Smooth muscle cell (in vitro differentiated cells): ENCODE results near the gene LILRB2. TPM values are rescaled to one million over a fixed set of nuclear protein-coding genes. Genes with fewer than 3 reads are reported as not detected.

Experiments
- DNase-seq: peaks from one replicate; lab custom pipeline; 2025; ENCODE audit not compliant: unreplicated experiment; lab: John Stamatoyannopoulos, UW
- H2AFZ ChIP-seq: fragments of 200-600 bp; sonication (generic); 2 replicates; pipeline ENCODE4 v1.6.0; 2016; ENCODE audit warnings: antibody characterized with exemption, low read depth, mild to moderate bottlenecking
- H3F3A ChIP-seq: fragments of 200-600 bp; sonication (generic); 2 replicates; pipeline ENCODE4 v1.6.0; 2017; ENCODE audit warnings: antibody characterized with exemption, low read depth
- H3K27ac ChIP-seq: fragments of 200-600 bp; sonication (generic); 2 replicates; pipeline ENCODE4 v1.5.1; 2016; ENCODE audit warnings: low read depth, mild to moderate bottlenecking
- H3K27me3 ChIP-seq: fragments of 200-600 bp; sonication (generic); 2 replicates; pipeline ENCODE4 v1.6.1; 2016; ENCODE audit warnings: low read depth, mild to moderate bottlenecking
- H3K36me3 ChIP-seq: fragments of 200-600 bp; sonication (generic); 2 replicates; pipeline ENCODE4 v1.5.1; 2016; ENCODE audit warnings: low read depth
- H3K4me1 ChIP-seq: fragments of 200-600 bp; sonication (generic); 2 replicates; pipeline ENCODE4 v1.5.1; 2016; ENCODE audit warnings: low read depth
- H3K4me2 ChIP-seq: fragments of 200-600 bp; sonication (generic); 2 replicates; pipeline ENCODE4 v1.6.0; 2016; ENCODE audit warnings: mild to moderate bottlenecking
- H3K4me3 ChIP-seq: fragments of 200-600 bp; sonication (generic); 2 replicates; pipeline ENCODE4 v1.5.1; 2016; ENCODE audit warnings: mild to moderate bottlenecking
- H3K79me2 ChIP-seq: fragments of 200-600 bp; sonication (generic); 2 replicates; pipeline ENCODE4 v1.6.0; 2016; ENCODE audit warnings: low read depth, mild to moderate bottlenecking
- H3K9ac ChIP-seq: fragments of 200-600 bp; sonication (generic); 2 replicates; pipeline ENCODE4 v1.6.0; 2016; ENCODE audit warnings: low read depth
- H3K9me3 ChIP-seq: fragments of 200-600 bp; sonication (generic); replicated peaks from 2 replicates; pipeline ENCODE4 v1.5.1; 2016; ENCODE audit warnings: low read depth
- H4K20me1 ChIP-seq: fragments of 200-600 bp; sonication (generic); 2 replicates; pipeline ENCODE4 v1.6.0; 2016; ENCODE audit warnings: low read depth
- WGBS: methylation state at CpG from one replicate; pipeline ENCODE4 v1.1.7; 2016; ENCODE audit warnings: low lambda C conversion rate; 5-methylcytosine and 5-hydroxymethylcytosine counted together
- polyA plus RNA-seq: library from polyadenylated mRNA; unstranded; fragments of >200 nt; fragmentation: Nextera tagmentation; extraction: Ambion mirVana; gene quantifications from 2 replicates; pipeline ENCODE4 v1.2.1, GENCODE V29; 2016
- total RNA-seq: library from RNA; depleted of rRNA; stranded (reverse); fragments of >200 nt; gene quantifications from 2 replicates; pipeline ENCODE4 v1.2.3, GENCODE V29; 2014
- TF ChIP-seq, protein P1 (sequence below): fragments of 200-600 bp; sonication (generic); IDR thresholded peaks from 2 replicates; pipeline ENCODE4 v1.5.1; 2017; ENCODE audit warnings: borderline replicate concordance, mild to moderate bottlenecking, antibody characterized with exemption; ENCODE audit not compliant: insufficient read depth, poor library complexity, severe bottlenecking

Gene LILRB2
- total and polyA plus RNA-seq, 2 experiments from 2014 or later, result not detected

DNA sequence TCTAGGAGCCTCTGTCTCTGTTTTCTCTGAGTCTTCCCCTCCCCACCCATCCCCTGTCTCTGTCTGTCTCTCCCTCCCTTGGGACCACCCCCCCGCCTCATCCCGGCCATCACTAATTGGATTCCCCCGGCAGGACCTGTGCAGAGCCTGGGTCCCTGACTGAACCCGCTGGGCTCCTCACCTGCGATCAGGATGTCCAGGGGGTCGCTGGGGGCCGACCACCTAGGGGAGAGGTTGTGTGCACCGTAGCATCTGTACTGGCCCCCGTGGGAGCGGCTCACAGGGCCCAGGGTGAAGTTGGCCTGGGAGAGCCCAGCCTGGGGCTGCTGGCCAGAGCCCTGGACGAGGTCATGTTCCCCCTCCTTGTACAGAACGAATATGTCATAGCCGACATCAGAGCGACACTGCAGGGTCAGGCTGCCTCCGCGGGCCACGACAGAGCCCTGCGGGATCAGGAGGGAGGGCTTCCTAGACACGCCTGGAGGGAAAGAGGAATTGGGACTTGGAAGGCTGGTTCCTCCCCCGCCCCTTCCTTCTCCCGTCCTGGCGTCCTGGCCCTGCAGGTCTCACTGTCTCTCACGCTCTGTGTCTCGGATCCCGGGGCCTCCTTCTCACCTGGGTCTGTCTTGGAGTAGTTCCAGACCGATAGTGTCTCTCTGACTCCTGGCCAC is 25.7 kb downstream of the LILRB2 start:
- no peak overlapping the region for H2AFZ ChIP-seq

DNA sequence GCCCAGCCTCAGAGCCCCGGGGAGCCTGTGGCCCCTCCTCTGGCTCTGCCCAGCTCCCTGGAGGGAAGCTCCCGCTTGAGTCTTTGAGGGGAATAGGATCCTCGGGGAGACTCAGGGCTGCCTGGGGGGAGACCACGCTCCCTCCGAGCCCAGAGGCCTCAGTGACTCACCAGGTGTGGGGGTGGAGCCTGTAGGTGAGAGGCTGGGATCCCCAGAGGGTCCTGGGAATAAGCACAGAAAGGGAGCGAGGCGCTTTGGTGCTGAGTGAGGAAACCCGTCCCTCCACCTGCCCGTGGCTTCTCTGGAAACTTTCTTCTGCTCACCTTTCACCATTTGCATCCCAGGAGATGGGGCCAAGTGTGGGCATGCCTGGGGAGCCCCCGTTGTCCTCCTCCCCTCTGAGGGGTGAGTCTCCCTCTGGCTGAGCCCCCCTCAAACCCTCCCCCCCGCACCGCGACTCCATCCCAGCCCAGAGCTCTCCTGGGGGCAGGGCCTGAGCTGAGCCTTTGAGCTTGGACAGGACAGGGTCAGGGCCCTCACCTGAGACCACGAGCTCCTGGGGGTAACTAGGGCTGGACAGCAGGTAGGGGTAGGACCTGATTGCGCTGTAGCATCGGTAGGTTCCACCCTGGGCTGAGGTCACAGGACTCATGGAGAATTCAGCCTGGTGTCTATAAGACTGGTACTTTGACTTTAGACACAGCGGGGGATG is 26.6 kb downstream of the LILRB2 start:
- WGBS, result 77% methylated on average over 14 of the region's 17 CpGs
- H3K4me3 ChIP-seq, result no peak overlapping the region
- no peak for DNase-seq
- H3F3A ChIP-seq, result no peaks in the 10 kb centered on the region
- H4K20me1 ChIP-seq, result no peaks in the 10 kb centered on the region
- H3K9me3 ChIP-seq, result no peaks in the 10 kb centered on the region
- H3K9ac ChIP-seq, result no peak overlapping the region
- no peaks in the 10 kb centered on the region for H3K36me3 ChIP-seq
- peaks cover 13% of the 10 kb centered on the region for H3K27me3 ChIP-seq
- no peak overlapping the region for H3K4me2 ChIP-seq
- no peak overlapping the region for H3K27ac ChIP-seq
- H2AFZ ChIP-seq, result no peak overlapping the region
- H3K4me1 ChIP-seq, result no peaks in the 10 kb centered on the region
- no peaks in the 10 kb centered on the region for H3K79me2 ChIP-seq
- TF ChIP-seq, protein P1, sequence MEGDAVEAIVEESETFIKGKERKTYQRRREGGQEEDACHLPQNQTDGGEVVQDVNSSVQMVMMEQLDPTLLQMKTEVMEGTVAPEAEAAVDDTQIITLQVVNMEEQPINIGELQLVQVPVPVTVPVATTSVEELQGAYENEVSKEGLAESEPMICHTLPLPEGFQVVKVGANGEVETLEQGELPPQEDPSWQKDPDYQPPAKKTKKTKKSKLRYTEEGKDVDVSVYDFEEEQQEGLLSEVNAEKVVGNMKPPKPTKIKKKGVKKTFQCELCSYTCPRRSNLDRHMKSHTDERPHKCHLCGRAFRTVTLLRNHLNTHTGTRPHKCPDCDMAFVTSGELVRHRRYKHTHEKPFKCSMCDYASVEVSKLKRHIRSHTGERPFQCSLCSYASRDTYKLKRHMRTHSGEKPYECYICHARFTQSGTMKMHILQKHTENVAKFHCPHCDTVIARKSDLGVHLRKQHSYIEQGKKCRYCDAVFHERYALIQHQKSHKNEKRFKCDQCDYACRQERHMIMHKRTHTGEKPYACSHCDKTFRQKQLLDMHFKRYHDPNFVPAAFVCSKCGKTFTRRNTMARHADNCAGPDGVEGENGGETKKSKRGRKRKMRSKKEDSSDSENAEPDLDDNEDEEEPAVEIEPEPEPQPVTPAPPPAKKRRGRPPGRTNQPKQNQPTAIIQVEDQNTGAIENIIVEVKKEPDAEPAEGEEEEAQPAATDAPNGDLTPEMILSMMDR, result no peak

More for the DNA sequence above, 25.7 kb downstream of the LILRB2 start:
- no peak overlapping the region for H3K4me2 ChIP-seq
- 78% methylated on average over 24 of the region's 26 CpGs for WGBS
- H3K79me2 ChIP-seq, result no peaks in the 10 kb centered on the region
- DNase-seq, result no peak
- H3F3A ChIP-seq, result no peaks in the 10 kb centered on the region
- no peak overlapping the region for H3K27ac ChIP-seq
- no peaks in the 10 kb centered on the region for H3K9me3 ChIP-seq
- H4K20me1 ChIP-seq, result no peaks in the 10 kb centered on the region
- H3K36me3 ChIP-seq, result no peaks in the 10 kb centered on the region
- H3K4me1 ChIP-seq, result no peaks in the 10 kb centered on the region
- TF ChIP-seq, protein P1, result no peak
- no peak overlapping the region for H3K4me3 ChIP-seq
- H3K27me3 ChIP-seq, result peaks cover 6% of the 10 kb centered on the region
- no peak overlapping the region for H3K9ac ChIP-seq

DNA sequence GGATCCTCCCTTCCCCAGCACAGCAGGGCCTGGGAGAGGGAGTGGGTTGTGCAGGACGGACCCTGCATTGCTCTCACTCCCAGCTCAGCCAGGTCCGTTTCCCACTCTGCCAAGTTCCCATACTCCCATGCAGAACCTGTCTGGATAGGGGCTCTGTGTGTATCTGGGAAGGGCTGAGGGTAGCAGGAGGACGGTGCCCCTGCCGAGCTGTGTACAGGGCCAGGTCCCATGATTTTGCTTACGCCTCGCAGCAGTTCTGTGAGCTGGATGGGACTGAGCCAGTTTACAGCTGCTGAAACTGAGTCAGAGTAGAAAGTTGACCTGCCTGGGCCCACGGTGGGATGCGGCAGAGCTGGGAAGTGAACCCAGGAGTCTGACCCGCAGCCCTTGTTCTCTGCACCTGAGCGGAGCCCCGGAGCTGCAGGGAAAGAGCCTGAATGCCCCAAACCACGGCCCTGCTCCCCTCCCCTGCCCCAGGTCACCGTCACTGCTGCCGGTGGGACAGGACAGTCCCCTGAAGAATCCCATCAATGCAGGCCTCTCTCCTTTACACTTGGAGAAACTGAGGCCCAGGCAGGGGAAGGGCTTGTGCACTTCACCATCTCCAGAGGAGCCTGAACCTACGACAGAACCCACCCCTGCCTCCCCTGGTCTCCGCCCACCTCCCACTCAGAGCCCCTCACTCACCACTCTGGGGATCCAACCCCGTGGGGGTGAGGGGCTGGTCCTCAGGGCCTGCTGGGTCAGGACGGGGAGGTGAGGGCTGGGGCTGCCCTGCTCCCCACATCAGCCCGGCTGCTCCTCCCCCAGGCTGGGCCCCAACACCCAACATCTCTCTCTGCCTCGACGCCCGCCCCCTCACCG is 27.3 kb downstream of the LILRB2 start:
- H3K79me2 ChIP-seq, result no peaks in the 10 kb centered on the region
- WGBS, result 85% methylated on average over 18 of the region's 23 CpGs
- H3F3A ChIP-seq, result no peaks in the 10 kb centered on the region
- no peak overlapping the region for H3K4me2 ChIP-seq
- no peak overlapping the region for H2AFZ ChIP-seq
- H3K9me3 ChIP-seq, result no peaks in the 10 kb centered on the region
- TF ChIP-seq, protein P1, result no peak
- no peaks in the 10 kb centered on the region for H3K36me3 ChIP-seq
- H4K20me1 ChIP-seq, result no peaks in the 10 kb centered on the region
- no peak overlapping the region for H3K27ac ChIP-seq
- no peak overlapping the region for H3K9ac ChIP-seq
- no peak for DNase-seq
- H3K4me1 ChIP-seq, result no peaks in the 10 kb centered on the region
- peaks cover 15% of the 10 kb centered on the region for H3K27me3 ChIP-seq
- no peak overlapping the region for H3K4me3 ChIP-seq
